ENCODE results near the gene XYLT1.

DNA sequence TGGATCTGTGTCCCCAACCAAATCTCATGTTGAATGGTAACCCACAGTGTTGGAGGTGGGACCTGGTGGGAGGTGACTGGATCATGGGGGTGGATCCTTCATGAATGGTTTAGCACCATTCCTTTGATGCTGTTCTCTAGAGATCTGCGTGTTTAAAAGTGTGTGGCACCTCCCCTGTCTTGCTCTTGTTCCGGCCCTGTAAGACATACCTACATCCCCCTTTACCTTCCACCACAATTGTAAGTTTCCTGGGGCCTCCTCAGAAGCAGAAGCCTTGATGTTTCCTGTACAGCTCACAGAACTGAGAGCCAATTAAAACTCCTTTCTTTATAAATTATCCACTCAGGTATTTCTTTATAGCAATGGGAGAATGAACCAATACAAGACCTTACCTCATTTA is 257.7 kb downstream of the XYLT1 start:
- TF ChIP-seq, protein P1, sequence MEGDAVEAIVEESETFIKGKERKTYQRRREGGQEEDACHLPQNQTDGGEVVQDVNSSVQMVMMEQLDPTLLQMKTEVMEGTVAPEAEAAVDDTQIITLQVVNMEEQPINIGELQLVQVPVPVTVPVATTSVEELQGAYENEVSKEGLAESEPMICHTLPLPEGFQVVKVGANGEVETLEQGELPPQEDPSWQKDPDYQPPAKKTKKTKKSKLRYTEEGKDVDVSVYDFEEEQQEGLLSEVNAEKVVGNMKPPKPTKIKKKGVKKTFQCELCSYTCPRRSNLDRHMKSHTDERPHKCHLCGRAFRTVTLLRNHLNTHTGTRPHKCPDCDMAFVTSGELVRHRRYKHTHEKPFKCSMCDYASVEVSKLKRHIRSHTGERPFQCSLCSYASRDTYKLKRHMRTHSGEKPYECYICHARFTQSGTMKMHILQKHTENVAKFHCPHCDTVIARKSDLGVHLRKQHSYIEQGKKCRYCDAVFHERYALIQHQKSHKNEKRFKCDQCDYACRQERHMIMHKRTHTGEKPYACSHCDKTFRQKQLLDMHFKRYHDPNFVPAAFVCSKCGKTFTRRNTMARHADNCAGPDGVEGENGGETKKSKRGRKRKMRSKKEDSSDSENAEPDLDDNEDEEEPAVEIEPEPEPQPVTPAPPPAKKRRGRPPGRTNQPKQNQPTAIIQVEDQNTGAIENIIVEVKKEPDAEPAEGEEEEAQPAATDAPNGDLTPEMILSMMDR (IDR thresholded peaks at IDR 0.05) = no peak
- TF ChIP-seq TEAD4 (IDR thresholded peaks at IDR 0.05; ENCODE audit: borderline replicate concordance, insufficient read depth) = no peak
- TF ChIP-seq SMC3 (IDR thresholded peaks at IDR 0.05; ENCODE audit: low read depth, low read length) = no peak
- TF ChIP-seq POLR2AphosphoS5 (IDR thresholded peaks at IDR 0.05; ENCODE audit: low read depth, low read length) = no peak
- no peak for TF ChIP-seq EP300 (IDR thresholded peaks at IDR 0.05; ENCODE audit: borderline replicate concordance in 1 of 2, low read depth in 1 of 2, low read length in 1 of 2)
- TF ChIP-seq YY1 (IDR thresholded peaks at IDR 0.05; ENCODE audit: low read depth) = no peak
- TF ChIP-seq MXI1 (IDR thresholded peaks at IDR 0.05; ENCODE audit: low read depth, low read length) = no peak
- TF ChIP-seq TAF1 (IDR thresholded peaks at IDR 0.05; ENCODE audit: borderline replicate concordance, low read depth, low read length) = no peak
- no peak for TF ChIP-seq REST (IDR thresholded peaks at IDR 0.05; ENCODE audit: low read depth, low read length)
- no peak for TF ChIP-seq JUND (IDR thresholded peaks at IDR 0.05)
- TF ChIP-seq, protein P2, sequence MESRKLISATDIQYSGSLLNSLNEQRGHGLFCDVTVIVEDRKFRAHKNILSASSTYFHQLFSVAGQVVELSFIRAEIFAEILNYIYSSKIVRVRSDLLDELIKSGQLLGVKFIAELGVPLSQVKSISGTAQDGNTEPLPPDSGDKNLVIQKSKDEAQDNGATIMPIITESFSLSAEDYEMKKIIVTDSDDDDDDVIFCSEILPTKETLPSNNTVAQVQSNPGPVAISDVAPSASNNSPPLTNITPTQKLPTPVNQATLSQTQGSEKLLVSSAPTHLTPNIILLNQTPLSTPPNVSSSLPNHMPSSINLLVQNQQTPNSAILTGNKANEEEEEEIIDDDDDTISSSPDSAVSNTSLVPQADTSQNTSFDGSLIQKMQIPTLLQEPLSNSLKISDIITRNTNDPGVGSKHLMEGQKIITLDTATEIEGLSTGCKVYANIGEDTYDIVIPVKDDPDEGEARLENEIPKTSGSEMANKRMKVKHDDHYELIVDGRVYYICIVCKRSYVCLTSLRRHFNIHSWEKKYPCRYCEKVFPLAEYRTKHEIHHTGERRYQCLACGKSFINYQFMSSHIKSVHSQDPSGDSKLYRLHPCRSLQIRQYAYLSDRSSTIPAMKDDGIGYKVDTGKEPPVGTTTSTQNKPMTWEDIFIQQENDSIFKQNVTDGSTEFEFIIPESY (IDR thresholded peaks at IDR 0.05; ENCODE audit: borderline replicate concordance, low read depth) = no peak
- TF ChIP-seq PBX3 (IDR thresholded peaks at IDR 0.05) = no peak
- TF ChIP-seq TCF12 (IDR thresholded peaks at IDR 0.05) = no peak

Data from SK-N-SH (cell line).